ENCODE data around the gene PITPNC1.

GRCh38 chr17:67606471-67606870 is 229.4 kb downstream of the PITPNC1 start:
- TF ChIP-seq CTCF (conservative IDR thresholded peaks at IDR 0.05; ENCODE audit: low read depth, low read length) (no peak), EZH2 (IDR thresholded peaks at IDR 0.05; ENCODE audit: borderline replicate concordance, low read depth, low read length, poor library complexity, severe bottlenecking) (no peak)

All from A673 (cell line).